K562 (cell line): ENCODE results near the gene NRP2. TPM values are rescaled to one million over a fixed set of nuclear protein-coding genes. Genes with fewer than 3 reads are reported as not detected.

Source experiments
- ATAC-seq: fragments of 200-7000 bp; cut with Tn5 transposase; 3 replicates; pipeline ENCODE4 v1.9.1; 2020; ENCODE audit warnings: moderate library complexity
- BruUV-seq: library from RNA; stranded (reverse); fragments of 400-500 nt; replicated peaks from 2 replicates; lab custom pipeline; 2021; lab: Mats Ljungman, UMichigan
- CTCF ChIA-PET: fragments of 300-600 bp; formaldehyde crosslinking; extraction: SDS; loops from one replicate; lab custom pipeline; 2021; ENCODE audit warnings: low intra/inter-chr PET ratio; lab: Yijun Ruan, JAX
- POLR2A ChIA-PET: fragments of 300-600, 350-650 bp; sonication (Branson Sonifier 250); formaldehyde crosslinking; extraction: SDS; loops from one replicate; lab custom pipeline; 2021; ENCODE audit warnings: antibody characterized with exemption, inconsistent platforms; lab: Yijun Ruan, JAX
- DNase-seq, 4 experiments: peaks; one replicate each; pipeline versions ENCODE4 v3.0.0 to v3.0.0-alpha.2; 2011 to 2018; ENCODE audit warnings: low spot score in 3 of 4, mixed read lengths in 3 of 4; ENCODE audit errors: extremely low read depth in 1 of 4
- FAIRE-seq: peaks from 2 replicates; lab custom pipeline; 2011; peaks lifted over from hg19 to GRCh38; lab: Jason Lieb, UNC
- H2AFZ ChIP-seq: 2 replicates; pipeline ENCODE4 v1.6.0; 2011; ENCODE audit warnings: low read depth, low read length, control low read depth, inconsistent platforms
- H3K27ac ChIP-seq: fragments of 200-600 bp; 3 replicates; pipeline ENCODE4 v1.8.0; 2011; ENCODE audit warnings: low read depth, mild to moderate bottlenecking, control low read depth, inconsistent platforms, low read length, moderate library complexity, mixed read lengths; ENCODE audit errors: extremely low read depth
- H3K27me3 ChIP-seq, 2 experiments: fragments of 300-600 bp in 1 of 2; 2 replicates in 1 of 2; 3 replicates in 1 of 2; pipeline versions ENCODE4 v1.6.0 to v1.8.0; 2011; ENCODE audit warnings: inconsistent platforms in 2 of 2, low read length in 2 of 2, mild to moderate bottlenecking in 1 of 2, mixed read lengths in 1 of 2, moderate library complexity in 1 of 2; ENCODE audit not compliant: control insufficient read depth in 2 of 2, insufficient read depth in 2 of 2
- H3K36me3 ChIP-seq: fragments of 300-600 bp; 3 replicates; pipeline ENCODE4 v1.8.0; 2011; ENCODE audit warnings: mild to moderate bottlenecking, low read length, inconsistent platforms; ENCODE audit not compliant: control insufficient read depth, insufficient read depth
- H3K4me1 ChIP-seq, 2 experiments: fragments of 200-600 bp in 1 of 2; replicated peaks in 1 of 2; 2 replicates in 1 of 2; 3 replicates in 1 of 2; pipeline versions ENCODE4 v1.5.1 to v1.8.0; 2011; ENCODE audit warnings: inconsistent platforms in 2 of 2, low read length in 2 of 2, mild to moderate bottlenecking in 1 of 2, mixed read lengths in 1 of 2, moderate library complexity in 1 of 2; ENCODE audit not compliant: control insufficient read depth in 2 of 2, insufficient read depth in 2 of 2
- H3K4me2 ChIP-seq: 2 replicates; pipeline ENCODE4 v1.6.1; 2011; ENCODE audit warnings: low read length, control low read depth, inconsistent platforms, mixed read lengths; ENCODE audit not compliant: insufficient read depth
- H3K4me3 ChIP-seq: fragments of 200-600 bp; sonication (generic), shearing (Covaris generic); 2 replicates; pipeline ENCODE4 v1.5.1; 2016; ENCODE audit warnings: control low read depth, inconsistent platforms
- H3K79me2 ChIP-seq: fragments of 200-600 bp; 3 replicates; pipeline ENCODE4 v1.8.0; 2011; ENCODE audit warnings: low read length, inconsistent platforms; ENCODE audit not compliant: control insufficient read depth, insufficient read depth
- H3K9ac ChIP-seq, 2 experiments: 2 replicates each; pipeline versions ENCODE4 v1.6.0 to v1.6.1; 2011; ENCODE audit warnings: low read depth in 2 of 2, low read length in 2 of 2, control low read depth in 1 of 2, inconsistent platforms in 1 of 2, mild to moderate bottlenecking in 1 of 2, mixed read lengths in 1 of 2; ENCODE audit not compliant: insufficient read depth in 1 of 2
- H3K9me1 ChIP-seq: one replicate; pipeline ENCODE4 v1.6.0; 2011; ENCODE audit warnings: inconsistent platforms, mild to moderate bottlenecking, low read length, moderate library complexity; ENCODE audit not compliant: control insufficient read depth, insufficient read depth
- H3K9me3 ChIP-seq: replicated peaks from 2 replicates; pipeline ENCODE4 v1.5.1; 2011; ENCODE audit warnings: low read depth, low read length, inconsistent platforms; ENCODE audit not compliant: control insufficient read depth, insufficient read depth
- H4K20me1 ChIP-seq: replicated peaks from 2 replicates; pipeline ENCODE4 v1.6.1; 2011; ENCODE audit warnings: low read length, inconsistent platforms, mixed read lengths; ENCODE audit not compliant: control insufficient read depth, insufficient read depth
- CREB1 ChIP-seq, 2 experiments: sonication (generic) in 1 of 2; formaldehyde crosslinking in 1 of 2; IDR thresholded peaks; 2 replicates each; pipeline versions ENCODE4 v1.6.1 to v1.8.0; 2012 to 2022; ENCODE audit warnings: inconsistent platforms in 1 of 2, mild to moderate bottlenecking in 1 of 2, missing genetic modification reagents in 1 of 2, moderate library complexity in 1 of 2
- HCFC1 ChIP-seq: IDR thresholded peaks from 2 replicates; pipeline ENCODE4 v1.6.1; 2012; ENCODE audit warnings: low read depth, low read length, improper control_type of control experiment
- MBD2 ChIP-seq: sonication (generic); IDR thresholded peaks from 2 replicates; pipeline ENCODE4 v1.6.1; 2016; ENCODE audit warnings: low read depth, borderline replicate concordance
- MCM3 ChIP-seq: fragments of 450-650 bp; IDR thresholded peaks from 2 replicates; pipeline ENCODE4 v1.6.1; 2016
- MTA2 ChIP-seq: fragments of 450-650 bp; IDR thresholded peaks from 2 replicates; pipeline ENCODE4 v1.6.1; 2016; ENCODE audit warnings: low read depth
- MTF1 ChIP-seq: fragments of 250-450 bp; sonication (Bioruptor Pico); IDR thresholded peaks from 2 replicates; pipeline ENCODE4 v1.9.0; 2021; ENCODE audit warnings: moderate library complexity, mild to moderate bottlenecking, inconsistent platforms, borderline replicate concordance
- SIX5 ChIP-seq, 2 experiments: IDR thresholded peaks; 2 replicates each; pipeline ENCODE4 v1.6.1; 2011; ENCODE audit warnings: low read length in 2 of 2, borderline replicate concordance in 1 of 2, low read depth in 1 of 2, mild to moderate bottlenecking in 1 of 2, moderate library complexity in 1 of 2; ENCODE audit not compliant: insufficient read depth in 1 of 2
- SMAD2 ChIP-seq: fragments of 150-350 bp; IDR thresholded peaks from 2 replicates; pipeline ENCODE4 v1.6.1; 2014; ENCODE audit warnings: low read depth, mild to moderate bottlenecking, low read length
- TAL1 ChIP-seq: fragments of 450-650 bp; IDR thresholded peaks from 2 replicates; pipeline ENCODE4 v1.6.1; 2016; ENCODE audit warnings: mild to moderate bottlenecking
- TEAD1 ChIP-seq, 2 experiments: fragments of 450-650 bp in 1 of 2; sonication (generic) in 1 of 2; formaldehyde crosslinking; IDR thresholded peaks; 2 replicates each; pipeline versions ENCODE4 v1.4.0 to v1.8.0; 2020 to 2022; ENCODE audit warnings: mild to moderate bottlenecking in 2 of 2, missing genetic modification reagents in 1 of 2
- ZNF140 ChIP-seq: fragments of 250-450 bp; sonication (Bioruptor Pico); IDR thresholded peaks from 2 replicates; pipeline ENCODE4 v1.8.0; 2021; ENCODE audit warnings: moderate library complexity, mild to moderate bottlenecking, inconsistent platforms
- ZNF174 ChIP-seq: fragments of 250-450 bp; sonication (Bioruptor Pico); IDR thresholded peaks from 2 replicates; pipeline ENCODE4 v1.4.0; 2020; ENCODE audit warnings: mild to moderate bottlenecking
- ZNF224 ChIP-seq: sonication (generic); formaldehyde crosslinking; IDR thresholded peaks from 2 replicates; pipeline ENCODE4 v1.8.0; 2022; ENCODE audit warnings: mild to moderate bottlenecking, missing genetic modification reagents
- ZNF444 ChIP-seq: fragments of 250-450 bp; sonication (Bioruptor Pico); IDR thresholded peaks from 2 replicates; pipeline ENCODE4 v1.4.0; 2020; ENCODE audit warnings: mild to moderate bottlenecking, moderate library complexity
- WGBS: fragments of 100-300 bp; shearing (Covaris generic); methylation state at CpG from one replicate; pipeline ENCODE4 v1.1.6; 2016; ENCODE audit warnings: low coverage, mixed read lengths; ENCODE audit not compliant: insufficient coverage; ENCODE audit errors: missing lambda C conversion rate; 5-methylcytosine and 5-hydroxymethylcytosine counted together
- in situ Hi-C: fragments of 300-500 bp; cut with MboI; formaldehyde crosslinking; loops from 4 replicates; pipeline ENCODE4 v1.15.0; 2018; ENCODE audit warnings: inconsistent platforms, mixed read lengths
- intact Hi-C: fragments of 100-400 bp; cut with micrococcal nuclease; formaldehyde crosslinking; loops from 2 replicates; pipeline ENCODE4 v1.14.2; 2022
- polyA plus RNA-seq, 8 experiments: library from polyadenylated mRNA; depleted of rRNA in 4 of 8; stranded (reverse) in 5 of 8; unstranded in 3 of 8; fragments of >200 nt; fragmentation: Nextera tagmentation in 2 of 8; fragmentation: Illumina TruSeq in 1 of 8; extraction: Ambion mirVana in 2 of 8; extraction: Trizol in 1 of 8; gene quantifications; 2 replicates each; pipeline versions ENCODE4 v1.2.1 to v1.2.3, GENCODE V29; 2011 to 2014; ENCODE audit warnings: inconsistent platforms in 1 of 8, missing spikeins in 1 of 8
- total RNA-seq, 7 experiments: library from RNA; depleted of rRNA in 6 of 7; stranded (reverse); fragments of >200 nt in 6 of 7; fragmentation: Illumina TruSeq in 2 of 7; extraction: Trizol in 2 of 7; gene quantifications; 2 replicates each; pipeline versions ENCODE4 v1.2.1 to v1.2.3, GENCODE V29; 2011 to 2021; ENCODE audit warnings: low replicate concordance in 1 of 7
- TF ChIP-seq, protein P1 (sequence below): fragments of 450-650 bp; IDR thresholded peaks from 2 replicates; pipeline ENCODE4 v1.6.1; 2016; ENCODE audit warnings: missing biosample characterization, missing genetic modification characterization
- TF ChIP-seq, protein P2 (sequence below), 3 experiments: fragments of 200-800 bp in 1 of 3; fragments of 250-450 bp in 1 of 3; fragments of 450-650 bp in 1 of 3; sonication (Bioruptor Pico) in 1 of 3; sonication (Bioruptor generic) in 1 of 3; formaldehyde crosslinking in 1 of 3; IDR thresholded peaks; 2 replicates each; pipeline versions ENCODE4 v1.6.1 to v1.8.0; 2016 to 2022; ENCODE audit warnings: mild to moderate bottlenecking in 2 of 3, missing genetic modification characterization in 2 of 3, missing compliant biosample characterization in 1 of 3, moderate library complexity in 1 of 3

The NRP2 gene
- total and polyA plus RNA-seq, 9 of the 15 experiments (the other 6 are each of a cell fraction or from before 2014, with no cell fraction given): 0.05 to 0.31 (median 0.15) TPM; not detected in 5

DNA sequence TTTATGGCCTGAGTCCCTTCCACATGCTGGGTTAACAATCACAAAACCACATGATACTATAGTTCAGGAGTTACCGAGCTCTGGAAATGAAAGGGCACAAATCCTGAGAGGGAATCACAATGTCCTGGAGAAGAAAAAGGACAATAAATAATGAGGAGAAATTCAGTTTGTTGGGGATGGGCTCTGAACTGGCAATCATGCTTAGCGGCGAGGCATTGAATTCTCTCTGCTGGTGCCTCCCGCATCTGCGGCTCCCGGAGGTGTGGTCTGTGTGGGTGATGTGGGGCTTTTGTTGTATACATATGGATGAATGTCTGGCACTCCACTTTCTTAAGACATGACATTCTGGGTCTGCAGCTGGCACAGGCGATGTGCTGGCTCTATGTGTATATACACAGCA lies 46.1 kb downstream of the NRP2 start (continued):
- TF ChIP-seq, protein P1, sequence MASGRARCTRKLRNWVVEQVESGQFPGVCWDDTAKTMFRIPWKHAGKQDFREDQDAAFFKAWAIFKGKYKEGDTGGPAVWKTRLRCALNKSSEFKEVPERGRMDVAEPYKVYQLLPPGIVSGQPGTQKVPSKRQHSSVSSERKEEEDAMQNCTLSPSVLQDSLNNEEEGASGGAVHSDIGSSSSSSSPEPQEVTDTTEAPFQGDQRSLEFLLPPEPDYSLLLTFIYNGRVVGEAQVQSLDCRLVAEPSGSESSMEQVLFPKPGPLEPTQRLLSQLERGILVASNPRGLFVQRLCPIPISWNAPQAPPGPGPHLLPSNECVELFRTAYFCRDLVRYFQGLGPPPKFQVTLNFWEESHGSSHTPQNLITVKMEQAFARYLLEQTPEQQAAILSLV (tag): no peak
- TF ChIP-seq CREB1 (IDR thresholded peaks at IDR 0.05) (no peak), CREB1 (CRISPR knock-in tag; IDR thresholded peaks at IDR 0.05) (no peak), SIX5 (IDR thresholded peaks at IDR 0.05; ENCODE audit: borderline replicate concordance in 1 of 2, insufficient read depth in 1 of 2, low read depth in 1 of 2, low read length in 2 of 2) (no peak), ZNF444 (CRISPR knock-in tag) (no peak)
- TF ChIP-seq, all 486 proteins: peak for 0

DNA sequence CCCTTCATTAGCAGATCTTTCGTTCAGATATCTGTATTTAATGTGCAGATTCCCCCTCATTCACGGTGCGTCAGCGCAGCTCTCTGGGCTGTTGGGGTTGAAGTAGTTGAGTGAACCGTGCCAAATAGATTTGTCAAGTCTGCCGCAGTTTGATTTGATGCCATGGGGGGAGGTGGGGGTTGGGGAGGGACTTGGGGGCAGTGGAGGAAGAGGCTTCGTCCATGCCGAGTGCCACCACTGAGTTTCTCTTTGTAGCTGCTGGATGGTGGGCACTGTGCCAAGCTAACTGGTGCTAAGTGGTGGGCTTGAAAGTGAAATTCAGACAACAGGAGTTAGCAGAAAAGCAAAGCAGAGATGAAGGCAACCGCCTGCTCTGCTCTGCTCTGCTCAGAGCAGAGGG lies 47.9 kb downstream of the NRP2 start:
- H2AFZ ChIP-seq: no peak overlapping the region
- in situ Hi-C loops: no loop called here
- peaks cover 0 to 17% of the 10 kb centered on the region in 2 experiments; a peak in 1 of 5 replicates for H3K27me3 ChIP-seq
- POLR2A ChIA-PET: no interaction called here
- 7% methylated on average over 7 of the region's 9 CpGs for WGBS
- H3K36me3 ChIP-seq: no peaks in the 10 kb centered on the region
- DNase-seq: no peak
- H3K9ac ChIP-seq: no peak overlapping the region
- H3K9me1 ChIP-seq: no peaks in the 10 kb centered on the region
- no peaks in the 10 kb centered on the region for H3K79me2 ChIP-seq
- FAIRE-seq: no peak
- H3K4me3 ChIP-seq: no peak overlapping the region
- BruUV-seq: no TSS peak
- intact Hi-C loops: no loop called here
- CTCF ChIA-PET: no interaction called here
- no peaks in the 10 kb centered on the region for H3K9me3 ChIP-seq
- no peak overlapping the region for H3K4me2 ChIP-seq
- no peak for ATAC-seq
- no peak overlapping the region for H3K27ac ChIP-seq
- no peaks in the 10 kb centered on the region; a peak in 1 of 5 replicates for H3K4me1 ChIP-seq
- TF ChIP-seq, protein P2, sequence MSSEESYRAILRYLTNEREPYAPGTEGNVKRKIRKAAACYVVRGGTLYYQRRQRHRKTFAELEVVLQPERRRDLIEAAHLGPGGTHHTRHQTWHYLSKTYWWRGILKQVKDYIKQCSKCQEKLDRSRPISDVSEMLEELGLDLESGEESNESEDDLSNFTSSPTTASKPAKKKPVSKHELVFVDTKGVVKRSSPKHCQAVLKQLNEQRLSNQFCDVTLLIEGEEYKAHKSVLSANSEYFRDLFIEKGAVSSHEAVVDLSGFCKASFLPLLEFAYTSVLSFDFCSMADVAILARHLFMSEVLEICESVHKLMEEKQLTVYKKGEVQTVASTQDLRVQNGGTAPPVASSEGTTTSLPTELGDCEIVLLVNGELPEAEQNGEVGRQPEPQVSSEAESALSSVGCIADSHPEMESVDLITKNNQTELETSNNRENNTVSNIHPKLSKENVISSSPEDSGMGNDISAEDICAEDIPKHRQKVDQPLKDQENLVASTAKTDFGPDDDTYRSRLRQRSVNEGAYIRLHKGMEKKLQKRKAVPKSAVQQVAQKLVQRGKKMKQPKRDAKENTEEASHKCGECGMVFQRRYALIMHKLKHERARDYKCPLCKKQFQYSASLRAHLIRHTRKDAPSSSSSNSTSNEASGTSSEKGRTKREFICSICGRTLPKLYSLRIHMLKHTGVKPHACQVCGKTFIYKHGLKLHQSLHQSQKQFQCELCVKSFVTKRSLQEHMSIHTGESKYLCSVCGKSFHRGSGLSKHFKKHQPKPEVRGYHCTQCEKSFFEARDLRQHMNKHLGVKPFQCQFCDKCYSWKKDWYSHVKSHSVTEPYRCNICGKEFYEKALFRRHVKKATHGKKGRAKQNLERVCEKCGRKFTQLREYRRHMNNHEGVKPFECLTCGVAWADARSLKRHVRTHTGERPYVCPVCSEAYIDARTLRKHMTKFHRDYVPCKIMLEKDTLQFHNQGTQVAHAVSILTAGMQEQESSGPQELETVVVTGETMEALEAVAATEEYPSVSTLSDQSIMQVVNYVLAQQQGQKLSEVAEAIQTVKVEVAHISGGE (CRISPR knock-in tag; IDR thresholded peaks at IDR 0.05): no peak
- TF ChIP-seq SMAD2 (no peak), HCFC1 (no peak), MBD2 (no peak), MTA2 (no peak), ZNF224 (no peak), MTF1 (CRISPR knock-in tag) (no peak), TEAD1 (CRISPR knock-in tag; IDR thresholded peaks at IDR 0.05) (no peak), MCM3 (no peak), TAL1 (no peak), ZNF140 (no peak), ZNF174 (CRISPR knock-in tag) (no peak)
- H4K20me1 ChIP-seq: no peaks in the 10 kb centered on the region
